Measurements from ENCODE around the gene LY9.

LY9 gene

DNA sequence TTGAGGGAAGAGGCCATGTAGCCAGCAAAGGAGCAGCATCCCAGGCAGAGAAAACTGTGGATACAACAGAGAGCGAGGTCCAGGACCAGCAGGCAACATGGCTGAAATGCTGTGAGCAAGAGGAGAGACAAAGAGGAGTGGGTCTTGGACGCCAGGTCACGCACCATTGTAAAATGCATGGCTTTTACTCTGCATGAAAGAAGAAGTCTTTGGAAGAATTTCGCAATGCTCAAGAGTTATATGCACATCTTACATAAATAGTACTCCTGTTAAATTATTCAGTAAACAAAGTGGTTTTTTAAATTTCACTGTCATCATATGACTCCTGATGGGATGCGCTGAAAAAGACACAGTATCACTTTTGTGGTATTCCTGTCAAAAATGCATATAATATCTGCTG lies 63.2 kb downstream of the LY9 start:
- Histone ChIP-seq H3K9ac (ENCODE audit: insufficient read length, low read depth) (no peak overlapping the region), H3K4me3 (ENCODE audit: insufficient read length, low read depth) (no peak overlapping the region), H3K4me1 (ENCODE audit: insufficient read depth, insufficient read length) (peaks cover 10% of the 10 kb centered on the region), H3K27me3 (ENCODE audit: insufficient read depth, insufficient read length) (peaks cover 10% of the 10 kb centered on the region), H3K9me3 (ENCODE audit: insufficient read depth, low read length) (no peaks in the 10 kb centered on the region), H3K36me3 (ENCODE audit: insufficient read depth, insufficient read length, low read length) (no peaks in the 10 kb centered on the region)
- no peak for DNase-seq (ENCODE audit: low read depth, low spot score)
- no peak for TF ChIP-seq SUZ12 (IDR thresholded peaks at IDR 0.05; ENCODE audit: extremely low read depth, insufficient read depth, insufficient read length)
- TF ChIP-seq YY1 (IDR thresholded peaks at IDR 0.05; ENCODE audit: insufficient read depth, insufficient read length), result no peak
- no peak for TF ChIP-seq ZNF274 (IDR thresholded peaks at IDR 0.05; ENCODE audit: low read depth, low read length)

DNA sequence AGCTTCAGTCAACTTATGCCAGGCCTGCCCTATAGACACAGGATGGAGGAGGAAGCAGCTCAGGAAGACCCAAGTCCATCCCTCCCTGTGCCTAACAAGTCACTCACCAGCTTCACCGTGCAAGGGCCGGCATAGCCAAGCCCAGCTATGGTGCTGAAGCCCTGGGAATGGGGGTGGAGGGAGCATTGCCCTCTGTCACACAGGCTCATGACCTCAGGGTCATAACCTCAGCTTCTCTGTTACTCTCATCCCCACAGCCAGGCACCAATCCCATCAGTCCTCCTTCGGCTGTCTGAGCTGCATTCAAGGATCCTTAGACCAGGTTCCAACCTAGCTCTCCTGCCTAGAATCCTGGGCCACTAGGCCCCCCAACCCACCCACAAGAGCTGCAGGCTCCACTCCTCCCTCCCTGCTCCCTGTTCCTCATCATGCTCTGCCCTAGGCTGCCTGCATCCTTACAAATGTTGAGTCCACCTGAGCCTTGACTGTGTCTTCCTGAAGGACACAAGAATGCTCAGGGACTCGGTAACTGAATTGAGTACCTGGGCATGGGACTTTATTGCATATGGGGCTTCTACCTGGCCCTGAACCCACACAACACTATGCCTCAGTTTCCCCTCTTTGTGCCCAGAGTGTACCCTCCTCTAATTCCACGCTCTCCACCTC lies 65.0 kb downstream of the LY9 start:
- TF ChIP-seq SUZ12 (IDR thresholded peaks at IDR 0.05; ENCODE audit: extremely low read depth, insufficient read depth, insufficient read length) (no peak), YY1 (IDR thresholded peaks at IDR 0.05; ENCODE audit: insufficient read depth, insufficient read length) (no peak), ZNF274 (IDR thresholded peaks at IDR 0.05; ENCODE audit: low read depth, low read length) (no peak)
- H3K4me3 ChIP-seq (ENCODE audit: insufficient read length, low read depth), result no peak overlapping the region
- peaks cover 9% of the 10 kb centered on the region for H3K27me3 ChIP-seq (ENCODE audit: insufficient read depth, insufficient read length)
- no peaks in the 10 kb centered on the region for H3K9me3 ChIP-seq (ENCODE audit: insufficient read depth, low read length)
- peaks cover 10% of the 10 kb centered on the region for H3K4me1 ChIP-seq (ENCODE audit: insufficient read depth, insufficient read length)
- no peak for DNase-seq (ENCODE audit: low read depth, low spot score)
- H3K9ac ChIP-seq (ENCODE audit: insufficient read length, low read depth), result no peak overlapping the region
- H3K36me3 ChIP-seq (ENCODE audit: insufficient read depth, insufficient read length, low read length), result no peaks in the 10 kb centered on the region

DNA sequence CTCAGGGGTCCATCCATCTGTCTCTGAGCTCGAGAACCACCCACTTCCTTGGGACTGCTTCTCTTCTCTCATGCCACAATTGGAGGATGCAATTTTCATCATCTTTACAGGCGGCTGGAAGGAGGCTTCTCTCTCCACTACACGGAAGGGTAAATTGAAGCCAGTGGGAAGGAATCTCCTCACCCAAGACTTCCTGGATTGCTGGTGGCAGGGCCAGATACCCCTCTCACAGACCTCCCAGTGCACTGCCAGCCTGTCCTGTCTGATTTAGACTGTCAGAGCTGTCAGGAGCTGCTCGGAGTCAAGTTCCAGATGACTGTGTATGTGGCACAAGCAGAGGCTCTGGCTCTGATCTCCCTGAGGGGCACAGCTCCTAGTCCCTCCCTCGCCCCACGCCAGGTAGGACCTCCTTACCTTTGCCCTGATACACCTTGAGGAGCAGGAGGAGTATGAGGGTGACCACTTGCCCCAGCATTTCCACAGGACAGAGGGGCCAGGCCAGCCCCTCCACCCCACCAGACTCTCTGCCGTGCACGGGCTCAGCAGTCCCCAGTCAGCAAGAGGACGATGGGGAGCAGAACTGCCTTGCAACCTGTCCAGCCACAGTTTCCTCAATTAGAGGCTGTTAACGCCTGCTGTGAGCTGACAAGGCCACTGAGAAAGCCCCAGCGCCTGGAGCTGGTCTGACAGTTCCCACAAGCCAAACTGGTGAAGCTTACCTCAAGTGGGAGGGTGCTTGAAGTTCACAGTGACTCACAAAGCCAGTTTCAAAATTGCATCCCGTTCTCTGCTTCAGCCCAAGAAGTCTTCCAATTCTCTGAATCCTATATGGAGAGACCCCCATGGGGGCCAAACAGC lies 66.5 kb downstream of the LY9 start, which contains the start of gene CD244:
CD244 (minus strand) TSS at position 685 of the 858 bp plus-strand sequence; CDS start at position 475, 210 bp downstream.
- H3K9ac ChIP-seq (ENCODE audit: insufficient read length, low read depth), result peak within 1 kb of the TSS; percentile 53
- peak; percentile 73 for DNase-seq (ENCODE audit: low read depth, low spot score)
- H3K27me3 ChIP-seq (ENCODE audit: insufficient read depth, insufficient read length), result peaks cover 5% of the 10 kb centered on the region
- H3K4me3 ChIP-seq (ENCODE audit: insufficient read length, low read depth), result no peak within 1 kb of the TSS
- H3K36me3 ChIP-seq (ENCODE audit: insufficient read depth, insufficient read length, low read length), result no peaks in the 10 kb centered on the region
- no peak for TF ChIP-seq SUZ12 (IDR thresholded peaks at IDR 0.05; ENCODE audit: extremely low read depth, insufficient read depth, insufficient read length)
- TF ChIP-seq ZNF274 (IDR thresholded peaks at IDR 0.05; ENCODE audit: low read depth, low read length), result no peak
- no peak for TF ChIP-seq YY1 (IDR thresholded peaks at IDR 0.05; ENCODE audit: insufficient read depth, insufficient read length)
- H3K4me1 ChIP-seq (ENCODE audit: insufficient read depth, insufficient read length), result peaks cover 10% of the 10 kb centered on the region
- H3K9me3 ChIP-seq (ENCODE audit: insufficient read depth, low read length), result no peaks in the 10 kb centered on the region; the same call in 1 of the 2 replicates

DNA sequence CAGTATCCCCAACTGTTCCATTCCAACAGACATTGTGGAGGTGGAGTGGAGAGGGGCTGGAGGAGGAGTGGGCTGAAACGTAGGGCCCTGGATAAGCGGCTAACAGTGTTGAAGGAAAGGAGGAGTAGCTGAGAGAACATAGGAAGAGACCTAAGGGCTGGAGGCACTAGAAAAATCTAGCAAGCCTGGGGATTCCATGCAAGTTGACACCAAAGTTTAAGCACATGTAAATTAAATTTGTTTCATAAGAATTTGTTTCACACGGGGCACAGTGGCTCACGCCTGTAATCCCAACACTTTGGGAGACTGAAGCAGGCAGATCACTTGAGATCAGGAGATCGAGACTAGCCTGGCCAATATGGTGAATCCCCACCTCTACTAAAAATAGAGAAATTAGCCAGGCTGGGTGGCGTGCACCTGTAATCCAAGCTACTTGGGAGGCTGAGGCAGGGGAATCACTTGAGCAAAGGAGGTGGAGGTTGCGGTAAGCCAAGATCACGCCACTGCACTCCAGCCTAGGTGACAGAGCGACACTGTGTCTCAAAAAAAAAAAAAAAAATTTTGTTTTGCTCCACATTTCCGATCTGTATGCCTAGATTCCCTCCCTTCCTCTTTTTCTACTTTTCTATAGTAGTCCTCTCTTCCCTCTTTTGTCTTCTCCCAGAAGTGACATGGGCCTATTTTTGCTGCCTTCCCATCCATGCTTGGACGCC lies 67.2 kb downstream of the LY9 start:
- no peak for TF ChIP-seq ZNF274 (IDR thresholded peaks at IDR 0.05; ENCODE audit: low read depth, low read length)
- TF ChIP-seq YY1 (IDR thresholded peaks at IDR 0.05; ENCODE audit: insufficient read depth, insufficient read length), result no peak
- TF ChIP-seq SUZ12 (IDR thresholded peaks at IDR 0.05; ENCODE audit: extremely low read depth, insufficient read depth, insufficient read length), result no peak
- peaks cover 5% of the 10 kb centered on the region for H3K27me3 ChIP-seq (ENCODE audit: insufficient read depth, insufficient read length)
- no peak overlapping the region for H3K9ac ChIP-seq (ENCODE audit: insufficient read length, low read depth)
- DNase-seq (ENCODE audit: low read depth, low spot score), result no peak
- no peaks in the 10 kb centered on the region; the same call in 1 of the 2 replicates for H3K9me3 ChIP-seq (ENCODE audit: insufficient read depth, low read length)
- peaks cover 10% of the 10 kb centered on the region for H3K4me1 ChIP-seq (ENCODE audit: insufficient read depth, insufficient read length)
- no peaks in the 10 kb centered on the region for H3K36me3 ChIP-seq (ENCODE audit: insufficient read depth, insufficient read length, low read length)
- no peak overlapping the region for H3K4me3 ChIP-seq (ENCODE audit: insufficient read length, low read depth)

DNA sequence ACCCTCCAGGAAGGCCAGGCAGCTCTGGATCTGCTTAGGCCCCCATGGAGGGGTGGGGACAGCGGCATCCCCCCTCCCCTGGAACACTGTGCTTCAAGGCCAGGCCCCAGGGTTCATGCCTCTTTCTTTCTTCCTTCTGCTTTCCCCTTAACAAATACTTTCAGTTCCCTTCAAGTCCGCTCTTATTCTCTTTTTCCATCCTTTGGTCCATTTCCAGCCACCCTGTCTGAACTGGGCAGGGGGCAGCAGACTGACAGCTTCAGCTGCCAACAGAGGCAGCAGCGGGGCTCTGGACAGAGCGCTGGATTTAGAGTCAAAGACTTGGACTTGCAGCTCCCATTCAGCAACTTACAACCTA lies 67.8 kb downstream of the LY9 start:
- Histone ChIP-seq H3K4me1 (ENCODE audit: insufficient read depth, insufficient read length) (peaks cover 10% of the 10 kb centered on the region), H3K4me3 (ENCODE audit: insufficient read length, low read depth) (no peak overlapping the region), H3K36me3 (ENCODE audit: insufficient read depth, insufficient read length, low read length) (no peaks in the 10 kb centered on the region), H3K9ac (ENCODE audit: insufficient read length, low read depth) (no peak overlapping the region), H3K9me3 (ENCODE audit: insufficient read depth, low read length) (no peaks in the 10 kb centered on the region; the same call in 1 of the 2 replicates), H3K27me3 (ENCODE audit: insufficient read depth, insufficient read length) (peaks cover 5% of the 10 kb centered on the region)
- TF ChIP-seq SUZ12 (IDR thresholded peaks at IDR 0.05; ENCODE audit: extremely low read depth, insufficient read depth, insufficient read length) (no peak), ZNF274 (IDR thresholded peaks at IDR 0.05; ENCODE audit: low read depth, low read length) (no peak), YY1 (IDR thresholded peaks at IDR 0.05; ENCODE audit: insufficient read depth, insufficient read length) (no peak)
- no peak for DNase-seq (ENCODE audit: low read depth, low spot score)

DNA sequence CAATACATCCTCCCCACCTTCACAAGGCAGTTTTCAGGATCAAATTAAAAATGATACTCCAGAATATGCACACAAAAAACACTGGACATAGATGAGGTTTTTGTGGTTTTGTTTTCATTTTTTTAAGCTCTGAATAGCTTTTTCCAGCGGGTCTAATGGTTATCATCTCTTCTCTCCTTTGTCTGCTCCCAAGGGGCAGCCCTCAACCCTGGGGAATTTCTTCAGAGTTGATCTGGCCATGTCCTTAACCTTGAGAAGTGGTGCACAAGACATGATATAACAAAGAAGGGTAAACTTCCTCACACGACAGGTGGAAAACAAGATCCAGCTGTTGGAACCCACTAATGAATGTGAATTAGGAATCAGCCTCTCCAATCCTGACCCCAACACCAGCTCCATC lies 68.2 kb downstream of the LY9 start:
- Histone ChIP-seq H3K27me3 (ENCODE audit: insufficient read depth, insufficient read length) (peaks cover 5% of the 10 kb centered on the region), H3K4me3 (ENCODE audit: insufficient read length, low read depth) (no peak overlapping the region), H3K4me1 (ENCODE audit: insufficient read depth, insufficient read length) (peaks cover 10% of the 10 kb centered on the region), H3K9ac (ENCODE audit: insufficient read length, low read depth) (no peak overlapping the region), H3K9me3 (ENCODE audit: insufficient read depth, low read length) (no peaks in the 10 kb centered on the region; the same call in 1 of the 2 replicates), H3K36me3 (ENCODE audit: insufficient read depth, insufficient read length, low read length) (no peaks in the 10 kb centered on the region)
- no peak for DNase-seq (ENCODE audit: low read depth, low spot score)
- TF ChIP-seq ZNF274 (IDR thresholded peaks at IDR 0.05; ENCODE audit: low read depth, low read length), result no peak
- TF ChIP-seq YY1 (IDR thresholded peaks at IDR 0.05; ENCODE audit: insufficient read depth, insufficient read length), result no peak
- TF ChIP-seq SUZ12 (IDR thresholded peaks at IDR 0.05; ENCODE audit: extremely low read depth, insufficient read depth, insufficient read length), result no peak

All from NT2/D1 (cell line).